K562 (cell line): ENCODE data around the gene AFM. TPM values are rescaled to one million over a fixed set of nuclear protein-coding genes. Genes with fewer than 3 reads are reported as not detected.

Source experiments
- ATAC-seq: fragments of 200-7000 bp; cut with Tn5 transposase; 3 replicates; pipeline ENCODE4 v1.9.1; 2020; ENCODE audit warnings: moderate library complexity
- BruUV-seq: library from RNA; stranded (reverse); fragments of 400-500 nt; replicated peaks from 2 replicates; lab custom pipeline; 2021; lab: Mats Ljungman, UMichigan
- CTCF ChIA-PET: fragments of 300-600 bp; formaldehyde crosslinking; extraction: SDS; loops from one replicate; lab custom pipeline; 2021; ENCODE audit warnings: low intra/inter-chr PET ratio; lab: Yijun Ruan, JAX
- POLR2A ChIA-PET: fragments of 300-600, 350-650 bp; sonication (Branson Sonifier 250); formaldehyde crosslinking; extraction: SDS; loops from one replicate; lab custom pipeline; 2021; ENCODE audit warnings: antibody characterized with exemption, inconsistent platforms; lab: Yijun Ruan, JAX
- DNase-seq, 4 experiments: peaks; one replicate each; pipeline versions ENCODE4 v3.0.0 to v3.0.0-alpha.2; 2011 to 2018; ENCODE audit warnings: low spot score in 3 of 4, mixed read lengths in 3 of 4; ENCODE audit errors: extremely low read depth in 1 of 4
- FAIRE-seq: peaks from 2 replicates; lab custom pipeline; 2011; peaks lifted over from hg19 to GRCh38; lab: Jason Lieb, UNC
- H2AFZ ChIP-seq: 2 replicates; pipeline ENCODE4 v1.6.0; 2011; ENCODE audit warnings: low read depth, low read length, control low read depth, inconsistent platforms
- H3K27ac ChIP-seq: fragments of 200-600 bp; 3 replicates; pipeline ENCODE4 v1.8.0; 2011; ENCODE audit warnings: low read depth, mild to moderate bottlenecking, control low read depth, inconsistent platforms, low read length, moderate library complexity, mixed read lengths; ENCODE audit errors: extremely low read depth
- H3K27me3 ChIP-seq, 2 experiments: fragments of 300-600 bp in 1 of 2; 2 replicates in 1 of 2; 3 replicates in 1 of 2; pipeline versions ENCODE4 v1.6.0 to v1.8.0; 2011; ENCODE audit warnings: inconsistent platforms in 2 of 2, low read length in 2 of 2, mild to moderate bottlenecking in 1 of 2, mixed read lengths in 1 of 2, moderate library complexity in 1 of 2; ENCODE audit not compliant: control insufficient read depth in 2 of 2, insufficient read depth in 2 of 2
- H3K36me3 ChIP-seq: fragments of 300-600 bp; 3 replicates; pipeline ENCODE4 v1.8.0; 2011; ENCODE audit warnings: mild to moderate bottlenecking, low read length, inconsistent platforms; ENCODE audit not compliant: control insufficient read depth, insufficient read depth
- H3K4me1 ChIP-seq, 2 experiments: fragments of 200-600 bp in 1 of 2; replicated peaks in 1 of 2; 2 replicates in 1 of 2; 3 replicates in 1 of 2; pipeline versions ENCODE4 v1.5.1 to v1.8.0; 2011; ENCODE audit warnings: inconsistent platforms in 2 of 2, low read length in 2 of 2, mild to moderate bottlenecking in 1 of 2, mixed read lengths in 1 of 2, moderate library complexity in 1 of 2; ENCODE audit not compliant: control insufficient read depth in 2 of 2, insufficient read depth in 2 of 2
- H3K4me2 ChIP-seq: 2 replicates; pipeline ENCODE4 v1.6.1; 2011; ENCODE audit warnings: low read length, control low read depth, inconsistent platforms, mixed read lengths; ENCODE audit not compliant: insufficient read depth
- H3K4me3 ChIP-seq: fragments of 200-600 bp; sonication (generic), shearing (Covaris generic); 2 replicates; pipeline ENCODE4 v1.5.1; 2016; ENCODE audit warnings: control low read depth, inconsistent platforms
- H3K79me2 ChIP-seq: fragments of 200-600 bp; 3 replicates; pipeline ENCODE4 v1.8.0; 2011; ENCODE audit warnings: low read length, inconsistent platforms; ENCODE audit not compliant: control insufficient read depth, insufficient read depth
- H3K9ac ChIP-seq, 2 experiments: 2 replicates each; pipeline versions ENCODE4 v1.6.0 to v1.6.1; 2011; ENCODE audit warnings: low read depth in 2 of 2, low read length in 2 of 2, control low read depth in 1 of 2, inconsistent platforms in 1 of 2, mild to moderate bottlenecking in 1 of 2, mixed read lengths in 1 of 2; ENCODE audit not compliant: insufficient read depth in 1 of 2
- H3K9me1 ChIP-seq: one replicate; pipeline ENCODE4 v1.6.0; 2011; ENCODE audit warnings: inconsistent platforms, mild to moderate bottlenecking, low read length, moderate library complexity; ENCODE audit not compliant: control insufficient read depth, insufficient read depth
- H3K9me3 ChIP-seq: replicated peaks from 2 replicates; pipeline ENCODE4 v1.5.1; 2011; ENCODE audit warnings: low read depth, low read length, inconsistent platforms; ENCODE audit not compliant: control insufficient read depth, insufficient read depth
- H4K20me1 ChIP-seq: replicated peaks from 2 replicates; pipeline ENCODE4 v1.6.1; 2011; ENCODE audit warnings: low read length, inconsistent platforms, mixed read lengths; ENCODE audit not compliant: control insufficient read depth, insufficient read depth
- CBFA2T2 ChIP-seq: fragments of 450-650 bp; conservative IDR thresholded peaks from 2 replicates; pipeline ENCODE4 v1.6.1; 2017; ENCODE audit warnings: mild to moderate bottlenecking
- CEBPB ChIP-seq: fragments of 450-650 bp; IDR thresholded peaks from 2 replicates; pipeline ENCODE4 v1.6.1; 2016; ENCODE audit warnings: missing genetic modification characterization, missing compliant biosample characterization
- DPF2 ChIP-seq: fragments of 450-650 bp; IDR thresholded peaks from 2 replicates; pipeline ENCODE4 v1.6.1; 2016
- EHMT2 ChIP-seq: fragments of 450-650 bp; IDR thresholded peaks from 2 replicates; pipeline ENCODE4 v1.6.1; 2018; ENCODE audit warnings: antibody characterized with exemption
- GATA2 ChIP-seq: sonication (generic); formaldehyde crosslinking; IDR thresholded peaks from 2 replicates; pipeline ENCODE4 v1.4.0; 2020; ENCODE audit warnings: mild to moderate bottlenecking, missing genetic modification reagents
- NBN ChIP-seq: fragments of 450-650 bp; IDR thresholded peaks from 2 replicates; pipeline ENCODE4 v1.6.1; 2016; ENCODE audit warnings: low read depth, mild to moderate bottlenecking
- NFXL1 ChIP-seq: fragments of 450-650 bp; formaldehyde crosslinking; IDR thresholded peaks from 2 replicates; pipeline ENCODE4 v1.4.0; 2021; ENCODE audit warnings: mild to moderate bottlenecking
- POLR3A ChIP-seq: IDR thresholded peaks from 2 replicates; pipeline ENCODE4 v1.6.1; 2011; ENCODE audit warnings: borderline replicate concordance, mild to moderate bottlenecking, moderate library complexity; ENCODE audit not compliant: insufficient read length, insufficient read depth; ENCODE audit errors: extremely low read depth
- PTRF ChIP-seq: fragments of 450-650 bp; IDR thresholded peaks from 2 replicates; pipeline ENCODE4 v1.6.1; 2016; ENCODE audit warnings: mild to moderate bottlenecking, missing genetic modification characterization, missing compliant biosample characterization
- RBM17 ChIP-seq: fragments of 200-400 bp; formaldehyde crosslinking; IDR thresholded peaks from 2 replicates; pipeline ENCODE4 v1.6.1; 2017; ENCODE audit warnings: low read depth, mild to moderate bottlenecking, low read length, borderline replicate concordance
- TRIM28 ChIP-seq: fragments of 450-650 bp; IDR thresholded peaks from 2 replicates; pipeline ENCODE4 v1.6.1; 2017
- WHSC1 ChIP-seq: IDR thresholded peaks from one replicate; pipeline ENCODE4 v1.6.1; 2012; ENCODE audit warnings: low read length, control low read depth, inconsistent platforms
- ZNF3 ChIP-seq: fragments of 250-450 bp; sonication (Bioruptor Pico); IDR thresholded peaks from 2 replicates; pipeline ENCODE4 v1.5.0; 2021; ENCODE audit warnings: mild to moderate bottlenecking, moderate library complexity
- ZNF766 ChIP-seq: fragments of 200-800 bp; sonication (Bioruptor generic); conservative IDR thresholded peaks from 2 replicates; pipeline ENCODE4 v1.6.1; 2016; ENCODE audit warnings: missing genetic modification characterization, missing compliant biosample characterization
- in situ Hi-C: fragments of 300-500 bp; cut with MboI; formaldehyde crosslinking; loops from 4 replicates; pipeline ENCODE4 v1.15.0; 2018; ENCODE audit warnings: inconsistent platforms, mixed read lengths
- intact Hi-C: fragments of 100-400 bp; cut with micrococcal nuclease; formaldehyde crosslinking; loops from 2 replicates; pipeline ENCODE4 v1.14.2; 2022
- polyA plus RNA-seq, 8 experiments: library from polyadenylated mRNA; depleted of rRNA in 4 of 8; stranded (reverse) in 5 of 8; unstranded in 3 of 8; fragments of >200 nt; fragmentation: Nextera tagmentation in 2 of 8; fragmentation: Illumina TruSeq in 1 of 8; extraction: Ambion mirVana in 2 of 8; extraction: Trizol in 1 of 8; gene quantifications; 2 replicates each; pipeline versions ENCODE4 v1.2.1 to v1.2.3, GENCODE V29; 2011 to 2014; ENCODE audit warnings: inconsistent platforms in 1 of 8, missing spikeins in 1 of 8
- total RNA-seq, 7 experiments: library from RNA; depleted of rRNA in 6 of 7; stranded (reverse); fragments of >200 nt in 6 of 7; fragmentation: Illumina TruSeq in 2 of 7; extraction: Trizol in 2 of 7; gene quantifications; 2 replicates each; pipeline versions ENCODE4 v1.2.1 to v1.2.3, GENCODE V29; 2011 to 2021; ENCODE audit warnings: low replicate concordance in 1 of 7
- TF ChIP-seq, protein P1 (sequence below): fragments of 450-650 bp; IDR thresholded peaks from one replicate; pipeline ENCODE4 v1.6.1; 2018; ENCODE audit warnings: mild to moderate bottlenecking, moderate library complexity; ENCODE audit not compliant: partially characterized antibody
- TF ChIP-seq, protein P2 (sequence below): fragments of 250-450 bp; sonication (Bioruptor Pico); IDR thresholded peaks from 2 replicates; pipeline ENCODE4 v1.5.0; 2021
- TF ChIP-seq, protein P3 (sequence below): fragments of 250-450 bp; sonication (Bioruptor Pico); IDR thresholded peaks from 2 replicates; pipeline ENCODE4 v1.8.0; 2021; ENCODE audit warnings: mild to moderate bottlenecking, moderate library complexity
- TF ChIP-seq, protein P4 (sequence below): sonication (generic); formaldehyde crosslinking; IDR thresholded peaks from 2 replicates; pipeline ENCODE4 v1.8.1; 2023; ENCODE audit warnings: mild to moderate bottlenecking, missing genetic modification reagents

AFM gene
- total and polyA plus RNA-seq, 9 of the 15 experiments (the other 6 are each of a cell fraction or from before 2014, with no cell fraction given), result 0.07 to 0.15 (median 0.12) TPM; not detected in 5

DNA sequence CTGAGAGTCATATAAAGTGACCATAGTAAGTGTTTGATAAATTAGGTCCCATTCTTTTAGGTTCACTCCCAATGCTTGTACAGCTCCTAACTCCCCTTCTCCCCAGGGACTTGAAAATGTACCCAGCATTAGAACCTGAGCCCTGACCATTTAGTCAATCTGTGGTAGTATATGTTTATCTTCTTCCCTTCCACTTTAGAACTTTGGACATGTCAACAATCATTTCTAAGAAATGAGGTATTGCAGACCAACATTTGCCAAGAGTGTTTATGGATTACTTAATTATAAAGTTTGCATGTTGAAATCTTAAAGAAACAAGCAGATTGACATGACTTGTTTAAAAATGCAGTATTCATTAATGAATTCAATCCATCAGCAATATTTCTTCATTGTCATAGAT is 26.0 kb downstream of the AFM start:
- Histone ChIP-seq H2AFZ (no peak overlapping the region), H3K9ac (no peak overlapping the region), H4K20me1 (no peaks in the 10 kb centered on the region), H3K27me3 (no peaks in the 10 kb centered on the region), H3K4me2 (no peak overlapping the region), H3K4me3 (no peak overlapping the region), H3K27ac (no peak overlapping the region), H3K9me1 (no peaks in the 10 kb centered on the region), H3K36me3 (no peaks in the 10 kb centered on the region), H3K79me2 (no peaks in the 10 kb centered on the region), H3K9me3 (no peaks in the 10 kb centered on the region), H3K4me1 (no peaks in the 10 kb centered on the region)
- no TSS peak for BruUV-seq
- CTCF ChIA-PET, result no interaction called here
- DNase-seq (no peak), ATAC-seq (no peak), FAIRE-seq (no peak)
- in situ Hi-C loops, result no loop called here
- POLR2A ChIA-PET, result no interaction called here
- intact Hi-C loops, result no loop called here
- TF ChIP-seq CEBPB (tag) (no peak), NBN (no peak), NFXL1 (CRISPR knock-in tag) (no peak), CBFA2T2 (no peak), EHMT2 (no peak), RBM17 (no peak), GATA2 (CRISPR knock-in tag) (no peak), PTRF (tag) (no peak), ZNF3 (CRISPR knock-in tag) (no peak), ZNF766 (CRISPR knock-in tag) (no peak), POLR3A (no peak), DPF2 (no peak), TRIM28 (no peak), WHSC1 (no peak)
- TF ChIP-seq, protein P1, sequence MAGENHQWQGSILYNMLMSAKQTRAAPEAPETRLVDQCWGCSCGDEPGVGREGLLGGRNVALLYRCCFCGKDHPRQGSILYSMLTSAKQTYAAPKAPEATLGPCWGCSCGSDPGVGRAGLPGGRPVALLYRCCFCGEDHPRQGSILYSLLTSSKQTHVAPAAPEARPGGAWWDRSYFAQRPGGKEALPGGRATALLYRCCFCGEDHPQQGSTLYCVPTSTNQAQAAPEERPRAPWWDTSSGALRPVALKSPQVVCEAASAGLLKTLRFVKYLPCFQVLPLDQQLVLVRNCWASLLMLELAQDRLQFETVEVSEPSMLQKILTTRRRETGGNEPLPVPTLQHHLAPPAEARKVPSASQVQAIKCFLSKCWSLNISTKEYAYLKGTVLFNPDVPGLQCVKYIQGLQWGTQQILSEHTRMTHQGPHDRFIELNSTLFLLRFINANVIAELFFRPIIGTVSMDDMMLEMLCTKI, result no peak
- TF ChIP-seq, protein P2, sequence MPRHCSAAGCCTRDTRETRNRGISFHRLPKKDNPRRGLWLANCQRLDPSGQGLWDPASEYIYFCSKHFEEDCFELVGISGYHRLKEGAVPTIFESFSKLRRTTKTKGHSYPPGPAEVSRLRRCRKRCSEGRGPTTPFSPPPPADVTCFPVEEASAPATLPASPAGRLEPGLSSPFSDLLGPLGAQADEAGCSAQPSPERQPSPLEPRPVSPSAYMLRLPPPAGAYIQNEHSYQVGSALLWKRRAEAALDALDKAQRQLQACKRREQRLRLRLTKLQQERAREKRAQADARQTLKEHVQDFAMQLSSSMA (CRISPR knock-in tag), result no peak
- TF ChIP-seq, protein P3, sequence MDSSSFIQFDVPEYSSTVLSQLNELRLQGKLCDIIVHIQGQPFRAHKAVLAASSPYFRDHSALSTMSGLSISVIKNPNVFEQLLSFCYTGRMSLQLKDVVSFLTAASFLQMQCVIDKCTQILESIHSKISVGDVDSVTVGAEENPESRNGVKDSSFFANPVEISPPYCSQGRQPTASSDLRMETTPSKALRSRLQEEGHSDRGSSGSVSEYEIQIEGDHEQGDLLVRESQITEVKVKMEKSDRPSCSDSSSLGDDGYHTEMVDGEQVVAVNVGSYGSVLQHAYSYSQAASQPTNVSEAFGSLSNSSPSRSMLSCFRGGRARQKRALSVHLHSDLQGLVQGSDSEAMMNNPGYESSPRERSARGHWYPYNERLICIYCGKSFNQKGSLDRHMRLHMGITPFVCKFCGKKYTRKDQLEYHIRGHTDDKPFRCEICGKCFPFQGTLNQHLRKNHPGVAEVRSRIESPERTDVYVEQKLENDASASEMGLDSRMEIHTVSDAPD (CRISPR knock-in tag), result no peak
- TF ChIP-seq, protein P4, sequence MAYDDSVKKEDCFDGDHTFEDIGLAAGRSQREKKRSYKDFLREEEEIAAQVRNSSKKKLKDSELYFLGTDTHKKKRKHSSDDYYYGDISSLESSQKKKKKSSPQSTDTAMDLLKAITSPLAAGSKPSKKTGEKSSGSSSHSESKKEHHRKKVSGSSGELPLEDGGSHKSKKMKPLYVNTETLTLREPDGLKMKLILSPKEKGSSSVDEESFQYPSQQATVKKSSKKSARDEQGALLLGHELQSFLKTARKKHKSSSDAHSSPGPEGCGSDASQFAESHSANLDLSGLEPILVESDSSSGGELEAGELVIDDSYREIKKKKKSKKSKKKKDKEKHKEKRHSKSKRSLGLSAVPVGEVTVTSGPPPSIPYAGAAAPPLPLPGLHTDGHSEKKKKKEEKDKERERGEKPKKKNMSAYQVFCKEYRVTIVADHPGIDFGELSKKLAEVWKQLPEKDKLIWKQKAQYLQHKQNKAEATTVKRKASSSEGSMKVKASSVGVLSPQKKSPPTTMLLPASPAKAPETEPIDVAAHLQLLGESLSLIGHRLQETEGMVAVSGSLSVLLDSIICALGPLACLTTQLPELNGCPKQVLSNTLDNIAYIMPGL (CRISPR knock-in tag), result no peak
